GM10266 (cell line): Measurements from ENCODE around the gene MYO1B.

ENCODE experiments used
- DNase-seq: peaks from one replicate; pipeline ENCODE4 v3.0.0; 2012; ENCODE audit errors: extremely low spot score
- CTCF ChIP-seq: IDR thresholded peaks from 2 replicates; pipeline ENCODE4 v1.5.1; 2012; ENCODE audit warnings: mild to moderate bottlenecking, low read depth; ENCODE audit not compliant: control insufficient read depth, insufficient read depth; ENCODE audit errors: missing control alignments

Gene MYO1B

DNA sequence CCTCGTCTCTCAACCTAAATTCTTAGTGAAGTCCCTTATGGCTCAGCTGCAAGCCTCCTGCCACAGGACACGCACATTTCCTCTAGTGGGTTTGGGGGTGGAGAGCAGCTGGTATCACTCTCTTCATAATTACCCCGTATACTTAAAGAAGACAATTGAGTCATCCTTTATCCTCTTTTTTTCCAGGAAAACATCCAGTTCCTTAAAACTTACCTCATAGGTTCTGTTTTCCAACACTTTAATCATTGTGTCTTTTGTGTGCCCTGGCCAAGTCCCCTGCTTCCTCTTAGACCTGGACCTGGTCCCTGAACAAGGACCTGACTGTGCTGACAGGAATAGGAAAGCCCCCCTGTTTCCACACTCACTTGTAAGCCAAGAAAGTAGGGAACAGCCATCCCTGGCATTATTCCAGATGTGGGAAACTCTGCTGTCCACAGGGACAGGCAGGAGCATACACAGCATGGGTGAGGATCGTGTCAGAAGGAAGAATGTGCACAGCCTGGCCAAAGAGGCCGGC lies 42.3 kb upstream of the MYO1B start:
- TF ChIP-seq CTCF = no peak
- no peak for DNase-seq

DNA sequence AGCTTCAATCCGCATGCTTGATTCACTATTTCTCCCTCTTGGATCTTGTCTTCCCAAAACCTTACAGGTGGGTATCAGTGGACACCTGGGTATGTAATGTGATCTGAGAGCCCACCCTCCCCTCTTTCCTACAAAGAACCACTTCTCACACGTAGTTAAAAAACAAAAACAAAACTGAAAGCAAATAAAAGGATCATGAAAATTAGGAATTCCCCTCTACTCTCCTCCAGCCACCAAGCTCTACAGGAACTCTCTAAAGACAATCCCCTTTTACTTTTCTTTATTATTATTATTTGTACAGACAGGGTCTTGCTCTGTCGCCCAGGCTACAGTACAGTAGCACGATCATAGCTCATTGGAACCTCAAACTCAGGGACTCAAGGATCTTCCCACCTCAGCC lies 40.8 kb upstream of the MYO1B start:
- no peak for TF ChIP-seq CTCF
- DNase-seq = no peak

GRCh38 chr2:191206613-191207471 lies 38.4 kb upstream of the MYO1B start:
- no peak for DNase-seq

GRCh38 chr2:191209340-191209739 lies 35.9 kb upstream of the MYO1B start:
- no peak for TF ChIP-seq CTCF

More at GRCh38 chr2:191206613-191207471, 38.4 kb upstream of the MYO1B start:
- no peak for TF ChIP-seq CTCF

GRCh38 chr2:191212119-191212518 lies 33.1 kb upstream of the MYO1B start:
- TF ChIP-seq CTCF = no peak

More at GRCh38 chr2:191209340-191209739, 35.9 kb upstream of the MYO1B start:
- DNase-seq = no peak

GRCh38 chr2:191213333-191213732 lies 31.9 kb upstream of the MYO1B start:
- no peak for DNase-seq
- TF ChIP-seq CTCF = no peak

More at GRCh38 chr2:191212119-191212518, 33.1 kb upstream of the MYO1B start:
- no peak for DNase-seq

DNA sequence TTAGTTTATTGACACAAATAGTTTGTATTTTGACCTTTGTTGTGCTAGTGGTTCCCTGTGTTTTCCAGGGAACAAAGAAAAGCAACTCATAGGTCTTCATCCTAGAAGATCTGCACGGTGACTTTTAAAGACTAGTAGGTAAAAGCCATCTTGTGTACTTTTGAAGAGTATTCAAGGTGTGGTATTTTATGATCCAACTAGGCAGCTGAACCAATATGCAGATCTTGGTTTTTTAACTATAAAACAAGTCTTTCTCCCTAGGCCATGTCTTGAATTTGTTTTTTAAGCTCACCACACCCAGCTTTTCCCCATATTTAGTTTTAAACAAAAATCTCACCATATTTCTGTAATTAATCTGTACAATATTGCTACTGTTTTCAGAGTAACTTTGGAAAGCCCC lies 30.0 kb upstream of the MYO1B start:
- no peak for DNase-seq
- TF ChIP-seq CTCF = no peak
